ENCODE results near the gene OTX2. TPM values are rescaled to one million over a fixed set of nuclear protein-coding genes. Genes with fewer than 3 reads are reported as not detected.

Gene OTX2
- polyA plus RNA-seq, 4 donors: not detected

- DNase-seq (ENCODE audit: low read depth in 4 of 4, low spot score in 3 of 4): no peak
Measured at GRCh38 chr14:56797003-56797568, 13.2 kb downstream of the OTX2 start.

- no peak for DNase-seq (ENCODE audit: low read depth in 4 of 4, low spot score in 3 of 4)
Measured at GRCh38 chr14:56796259-56796658, 14.0 kb downstream of the OTX2 start.

GRCh38 chr14:56795284-56795622, 15.0 kb downstream of the OTX2 start:
- DNase-seq (ENCODE audit: low read depth in 4 of 4, low spot score in 3 of 4): no peak

DNA sequence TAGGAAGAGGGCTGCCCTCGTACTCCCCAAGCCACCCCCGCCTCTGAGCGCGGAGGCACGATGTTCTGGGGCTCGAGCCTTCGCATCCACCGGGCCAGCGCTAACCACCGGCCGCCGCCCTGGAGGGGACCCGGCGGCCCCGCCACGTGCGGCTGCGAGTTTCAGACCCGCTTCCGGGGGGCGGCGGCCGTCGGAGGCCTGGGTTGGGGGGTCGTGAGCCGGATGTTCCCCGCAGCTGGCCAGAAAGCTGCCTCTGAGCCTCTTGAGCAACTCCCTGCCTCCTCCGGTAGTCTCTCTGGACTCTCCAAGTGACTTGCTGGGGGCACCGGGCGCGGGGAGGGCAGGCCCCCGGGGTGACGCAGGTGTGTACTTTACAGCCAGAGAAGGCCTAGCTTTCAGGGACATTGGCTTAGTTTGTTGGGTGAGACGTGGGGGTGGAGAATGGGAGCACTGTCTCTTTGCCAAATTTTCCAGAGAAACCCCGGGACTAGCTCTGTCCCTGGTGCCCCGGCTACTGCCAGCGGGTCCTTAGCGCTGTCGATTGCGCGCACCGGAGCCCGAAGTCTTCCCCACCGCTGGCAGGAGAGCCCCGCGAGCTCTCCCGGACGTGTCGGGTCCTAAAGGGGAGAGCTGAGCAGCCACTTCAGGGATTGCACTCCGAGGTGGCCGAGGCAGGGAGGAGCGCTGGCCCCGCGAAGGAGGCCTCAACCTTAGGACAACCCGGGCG, 15.6 kb downstream of the OTX2 start:
- DNase-seq (ENCODE audit: low read depth in 4 of 4, low spot score in 3 of 4): no peak

DNA sequence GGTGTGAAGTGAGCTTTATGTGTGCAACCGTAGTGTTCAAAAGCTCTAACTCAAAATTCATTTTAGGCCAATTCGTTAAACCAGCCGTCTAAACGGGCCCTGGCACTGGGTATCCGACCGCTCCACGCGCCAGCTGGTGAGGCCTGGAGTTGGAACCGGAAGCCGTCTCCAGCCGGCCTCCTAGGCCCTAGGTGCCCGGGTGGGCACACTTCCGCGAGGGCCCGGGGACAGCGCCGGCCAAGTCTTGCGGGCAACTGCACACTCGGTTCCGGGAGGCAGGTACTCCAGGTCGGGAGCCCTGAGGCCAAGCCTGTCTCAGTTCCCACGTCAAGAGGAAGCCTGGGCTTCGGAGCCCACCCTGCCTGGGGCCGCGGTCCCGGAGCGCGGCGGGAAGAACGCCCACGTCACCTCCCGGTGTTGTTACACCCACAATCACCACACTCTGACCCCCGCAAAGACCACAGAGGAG, 16.2 kb downstream of the OTX2 start:
- DNase-seq (ENCODE audit: low read depth in 4 of 4, low spot score in 3 of 4): no peak

DNA sequence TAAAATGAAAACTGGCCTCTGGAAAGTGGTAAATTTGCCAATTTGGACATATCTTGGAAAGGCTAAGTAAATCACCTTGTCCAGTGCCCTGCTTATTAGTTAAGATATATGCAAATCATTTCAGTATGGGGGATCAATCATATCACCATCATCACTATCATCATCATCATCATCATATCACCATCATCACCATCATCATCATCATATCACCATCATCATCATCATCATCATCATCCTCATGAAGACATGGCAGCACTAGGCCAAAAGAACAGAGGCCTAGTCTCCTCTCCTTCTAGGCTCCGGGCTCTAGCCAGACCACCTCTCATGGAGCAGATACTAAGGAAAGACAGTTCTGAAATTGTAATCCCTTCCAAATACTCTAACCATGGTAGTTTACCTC, 20.3 kb downstream of the OTX2 start:
- no peak for DNase-seq (ENCODE audit: low read depth in 4 of 4, low spot score in 3 of 4)

DNA sequence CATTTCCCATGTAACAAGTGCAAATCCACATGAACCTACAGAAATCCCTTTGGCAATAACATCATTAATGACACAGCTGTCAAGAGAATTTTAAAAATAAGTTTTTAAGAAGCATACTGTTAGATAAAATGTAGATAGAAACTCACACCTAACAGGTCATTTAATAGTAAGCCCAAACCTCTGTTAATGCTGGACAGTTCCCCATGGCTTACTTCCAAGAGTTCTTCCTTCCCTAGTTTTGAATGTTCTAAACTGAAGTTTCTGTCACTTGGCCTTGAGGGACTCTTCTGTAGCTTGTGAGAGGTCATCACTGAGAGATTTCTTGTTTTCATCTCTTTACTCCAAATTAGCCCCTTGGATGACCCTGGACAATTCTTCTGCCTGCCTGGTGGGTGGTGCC, 22.7 kb downstream of the OTX2 start:
- no peak for DNase-seq (ENCODE audit: low read depth in 4 of 4, low spot score in 3 of 4)

DNA sequence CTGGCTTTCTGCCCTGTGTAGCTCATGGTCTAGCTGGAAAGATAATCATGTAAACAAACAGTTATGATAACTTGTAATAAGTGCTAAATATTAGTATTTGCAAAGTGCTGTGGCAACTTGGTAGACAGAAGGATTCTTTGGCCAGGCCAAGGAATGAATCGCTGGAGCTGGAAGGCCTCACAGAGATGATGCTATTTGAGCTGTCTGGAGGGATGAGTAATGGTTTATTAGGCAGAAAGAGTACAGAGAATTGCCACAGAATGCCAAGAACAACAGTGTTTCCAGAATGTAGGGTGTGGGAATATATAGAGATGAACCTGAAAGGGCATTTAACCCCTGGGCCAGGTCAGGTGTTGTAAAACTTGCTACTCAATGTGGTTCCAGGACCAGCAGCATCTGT, 27.6 kb downstream of the OTX2 start:
- DNase-seq (ENCODE audit: low read depth in 4 of 4, low spot score in 3 of 4): no peak

DNA sequence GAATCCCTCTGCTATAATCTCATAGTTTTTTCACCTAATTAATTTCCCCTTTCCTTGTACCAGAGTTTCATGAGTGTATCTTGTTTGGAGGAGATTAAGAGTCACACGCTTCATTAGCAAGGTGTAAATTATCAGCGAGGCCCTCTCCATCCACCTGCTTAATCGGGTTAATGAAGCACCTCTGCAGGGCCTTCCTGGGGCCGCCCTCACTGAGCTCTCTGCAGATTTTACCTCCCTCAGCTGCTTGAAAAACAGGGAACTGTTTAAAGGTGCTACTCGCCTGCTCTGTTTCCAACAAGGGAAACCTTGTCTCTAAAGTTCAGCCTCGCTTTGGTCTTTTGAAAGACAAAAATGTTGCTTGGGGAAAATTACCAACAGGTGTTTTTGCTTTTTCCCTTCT, 35.8 kb downstream of the OTX2 start:
- DNase-seq (ENCODE audit: low read depth in 4 of 4, low spot score in 3 of 4): no peak

DNA sequence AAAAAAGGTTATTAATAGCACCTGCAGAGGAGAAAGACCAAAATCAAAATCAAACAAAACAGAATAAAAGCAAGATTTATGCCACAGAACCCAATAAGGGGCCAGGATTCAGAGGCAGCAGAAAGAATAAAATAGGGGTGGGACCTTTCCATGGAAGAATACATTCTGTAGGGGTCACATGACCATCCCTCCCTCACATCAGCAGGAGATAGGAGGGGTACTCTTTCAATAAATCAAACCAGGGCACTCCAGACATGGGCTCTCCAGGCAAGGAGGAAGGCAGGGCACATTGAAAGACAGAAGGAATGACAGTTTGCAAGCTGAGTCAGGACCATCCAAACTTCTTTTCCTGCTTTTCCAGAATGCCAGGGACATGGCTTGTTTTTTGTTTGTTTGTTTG, 39.8 kb downstream of the OTX2 start:
- no peak for DNase-seq (ENCODE audit: low read depth in 4 of 4, low spot score in 3 of 4)

GRCh38 chr14:56760164-56760914, 49.9 kb downstream of the OTX2 start:
- no peak for DNase-seq (ENCODE audit: low read depth in 4 of 4, low spot score in 3 of 4)

DNA sequence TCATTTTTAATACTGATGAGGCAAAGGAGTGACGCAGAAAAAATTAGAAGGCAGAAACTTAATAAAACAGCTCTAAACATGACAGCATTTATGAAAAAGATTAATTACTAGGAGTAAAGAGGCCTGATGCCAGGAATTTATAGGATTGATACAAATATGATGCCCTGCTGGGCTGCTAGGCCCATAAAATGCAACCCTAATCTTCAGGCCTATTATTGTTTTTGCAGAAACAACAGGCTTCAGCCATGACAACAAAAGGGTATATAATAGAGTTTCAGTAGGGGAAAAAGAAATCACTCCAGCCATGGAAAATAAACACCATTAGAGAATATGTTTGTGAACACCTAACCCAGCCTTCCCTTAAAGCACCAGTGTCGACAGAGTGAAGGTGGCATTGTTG, 50.6 kb downstream of the OTX2 start:
- no peak for DNase-seq (ENCODE audit: low read depth in 4 of 4, low spot score in 3 of 4)

- DNase-seq (ENCODE audit: low read depth in 4 of 4, low spot score in 3 of 4): no peak
Measured at GRCh38 chr14:56759094-56759493, 51.2 kb downstream of the OTX2 start.

GRCh38 chr14:56754921-56755320, 55.4 kb downstream of the OTX2 start:
- DNase-seq (ENCODE audit: low read depth in 4 of 4, low spot score in 3 of 4): no peak

DNA sequence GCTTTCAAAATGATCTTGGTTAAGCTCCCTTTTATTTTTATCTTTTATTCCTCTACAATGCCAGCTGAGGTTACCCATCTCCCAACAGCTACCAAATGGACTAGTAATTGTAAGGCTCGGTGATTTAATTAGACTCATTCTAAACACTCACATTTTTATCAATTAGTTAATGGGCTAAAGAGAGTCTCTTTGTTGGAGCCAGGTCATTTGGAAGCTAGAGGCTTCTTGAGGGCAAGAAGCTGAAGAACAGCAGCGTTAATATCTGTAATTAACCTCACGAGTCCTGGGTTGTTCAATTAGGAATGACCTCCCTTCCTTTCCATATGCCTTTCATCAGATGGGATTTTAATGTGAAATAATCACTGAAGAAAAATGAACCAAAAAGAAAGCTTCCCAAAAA, 56.9 kb downstream of the OTX2 start:
- DNase-seq (ENCODE audit: low read depth in 4 of 4, low spot score in 3 of 4): no peak

DNA sequence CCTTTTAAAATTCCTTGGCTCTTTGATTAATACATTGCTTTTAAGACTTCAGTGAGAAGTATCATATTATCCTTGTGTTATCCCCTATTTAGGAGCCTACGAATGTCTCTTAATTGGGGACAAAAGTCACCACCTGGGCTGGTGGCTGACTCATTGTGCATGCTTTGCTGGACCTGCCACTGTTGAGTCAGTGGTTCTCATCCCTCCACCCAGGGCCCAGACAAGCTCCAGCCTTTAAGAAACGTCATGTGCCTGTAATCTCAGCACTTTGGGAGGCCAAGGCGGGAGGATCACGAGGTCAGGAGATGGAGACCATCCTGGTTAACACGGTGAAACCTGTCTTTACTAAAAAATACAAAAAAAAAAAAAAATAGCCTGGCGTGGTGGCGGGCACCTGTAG, 57.9 kb downstream of the OTX2 start:
- DNase-seq (ENCODE audit: low read depth in 4 of 4, low spot score in 3 of 4): no peak

DNA sequence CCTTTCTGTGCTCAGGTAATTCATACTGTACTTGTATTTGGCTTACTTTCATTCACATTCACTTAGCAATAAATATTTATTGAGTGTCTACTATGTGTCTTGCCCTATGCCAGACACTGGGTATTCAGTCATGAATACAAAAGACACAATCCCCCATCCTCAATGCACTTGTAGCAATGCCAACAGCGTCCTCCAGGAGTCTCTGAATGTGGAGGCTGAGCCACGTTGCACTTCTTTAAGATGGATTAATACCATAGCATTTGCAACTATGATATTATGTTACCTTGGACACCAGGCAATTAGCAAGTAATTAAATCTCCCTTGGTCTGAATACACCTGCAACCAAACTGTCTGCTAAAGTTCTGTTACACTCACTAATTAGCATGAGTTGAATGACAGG, 58.8 kb downstream of the OTX2 start:
- DNase-seq (ENCODE audit: low read depth in 4 of 4, low spot score in 3 of 4): no peak

Other genes with a start within 250 kb of the OTX2 start
- 10 to 100 TPM; 32.6 to 36.2 (median 33.1) TPM for gene TMEM260, start 230.7 kb downstream of the OTX2 start, polyA plus RNA-seq (ENCODE audit: insufficient read length in 4 of 4)

Measured in right renal pelvis (tissue), 4 donors.